Measurements from ENCODE around the gene DCXR.

GRCh38 chr17:81993729-81994592 lies 43.5 kb downstream of the DCXR start:
- TF ChIP-seq CTCF (IDR thresholded peaks at IDR 0.05; ENCODE audit: insufficient read depth, low read depth, low read length) (no peak), EZH2 (IDR thresholded peaks at IDR 0.05; ENCODE audit: insufficient read depth, low read length) (no peak)

Data from astrocyte (in vitro differentiated cells and primary cell).